NB4 (cell line): ENCODE data around the gene SEC61A2.

Experiments
- POLR2A ChIP-seq: IDR thresholded peaks from 2 replicates; pipeline ENCODE4 v1.6.1; 2011; ENCODE audit warnings: mild to moderate bottlenecking; ENCODE audit not compliant: insufficient read length; ENCODE audit errors: extremely low read depth
- TF ChIP-seq, protein P1 (sequence below): IDR thresholded peaks from one replicate; pipeline ENCODE4 v1.5.1; 2012; ENCODE audit warnings: low read depth, low read length

DNA sequence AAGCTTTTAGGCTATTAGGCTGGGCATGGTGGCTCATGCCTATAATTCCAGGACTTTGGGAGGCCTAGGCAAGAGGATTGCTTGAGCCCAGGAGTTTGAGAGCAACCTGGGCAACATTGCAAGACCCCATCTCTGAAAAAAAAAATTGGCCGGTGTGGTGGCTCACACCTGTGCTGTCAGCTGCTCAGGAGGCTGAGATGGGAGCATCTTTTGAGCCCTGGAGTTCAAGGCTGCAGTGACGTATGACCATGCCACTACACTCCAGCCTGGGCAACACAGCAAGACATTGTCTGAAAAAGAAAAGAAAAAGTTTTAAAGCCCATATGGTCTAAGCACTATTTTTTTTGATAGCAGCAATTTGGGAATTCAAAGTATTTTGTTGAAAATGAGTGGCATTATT, 15.8 kb upstream of the SEC61A2 start:
- TF ChIP-seq, protein P1, sequence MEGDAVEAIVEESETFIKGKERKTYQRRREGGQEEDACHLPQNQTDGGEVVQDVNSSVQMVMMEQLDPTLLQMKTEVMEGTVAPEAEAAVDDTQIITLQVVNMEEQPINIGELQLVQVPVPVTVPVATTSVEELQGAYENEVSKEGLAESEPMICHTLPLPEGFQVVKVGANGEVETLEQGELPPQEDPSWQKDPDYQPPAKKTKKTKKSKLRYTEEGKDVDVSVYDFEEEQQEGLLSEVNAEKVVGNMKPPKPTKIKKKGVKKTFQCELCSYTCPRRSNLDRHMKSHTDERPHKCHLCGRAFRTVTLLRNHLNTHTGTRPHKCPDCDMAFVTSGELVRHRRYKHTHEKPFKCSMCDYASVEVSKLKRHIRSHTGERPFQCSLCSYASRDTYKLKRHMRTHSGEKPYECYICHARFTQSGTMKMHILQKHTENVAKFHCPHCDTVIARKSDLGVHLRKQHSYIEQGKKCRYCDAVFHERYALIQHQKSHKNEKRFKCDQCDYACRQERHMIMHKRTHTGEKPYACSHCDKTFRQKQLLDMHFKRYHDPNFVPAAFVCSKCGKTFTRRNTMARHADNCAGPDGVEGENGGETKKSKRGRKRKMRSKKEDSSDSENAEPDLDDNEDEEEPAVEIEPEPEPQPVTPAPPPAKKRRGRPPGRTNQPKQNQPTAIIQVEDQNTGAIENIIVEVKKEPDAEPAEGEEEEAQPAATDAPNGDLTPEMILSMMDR, result no peak
- TF ChIP-seq POLR2A, result no peak
